ENCODE data around the gene RCE1. TPM values are rescaled to one million over a fixed set of nuclear protein-coding genes. Genes with fewer than 3 reads are reported as not detected.
"Not testable (repeated sequence)": the region's sequence is repeated elsewhere in the genome, so short reads cannot be mapped to it uniquely, and the experiment has no call there.

Gene RCE1
- polyA plus RNA-seq (2011; rRNA removed) = 12.0 and 20.1 TPM in 2 replicates
- polyA minus RNA-seq (2011; rRNA and poly(A)+ RNA removed) = 12.9 and 20.8 TPM in 2 replicates

GRCh38 chr11:66842896-66843775 is at the start of gene RCE1:
Gene RCE1, plus strand, starts transcription at chr11:66843441. Its CDS starts 15 bp downstream, at chr11:66843456.
- ChIA-PET POLR2A (interaction anchor here (0.7 to 1.6 kb wide), 2 partner anchors 13 to 128 kb away, joined by 7 read pairs; no protein-coding TSS in a partner anchor), CTCF (interaction anchor here (0.8 to 4.0 kb wide), 7 partner anchors 9 to 178 kb away, joined by 3 to 25 read pairs (median 4); partner anchors contain the start of gene C11orf86)
- H3K4me3 ChIP-seq (ENCODE audit: low read depth, low read length) = peak within 1 kb of the TSS; percentile 90
- DNase-seq (ENCODE audit: low read depth) = no peak
- H3K27me3 ChIP-seq (ENCODE audit: control insufficient read depth, insufficient read depth, low read length) = no peaks in the 10 kb centered on the region
- no peak for TF ChIP-seq CTCF (IDR thresholded peaks at IDR 0.05; ENCODE audit: insufficient read depth, low read depth, low read length)
- H3K36me3 ChIP-seq (ENCODE audit: control insufficient read depth, insufficient read depth, low read length) = peaks cover 19% of the 10 kb centered on the region

GRCh38 chr11:66799815-66800214 is 43.4 kb upstream of the RCE1 start:
- H3K27me3 ChIP-seq (ENCODE audit: control insufficient read depth, insufficient read depth, low read length); H3K36me3 ChIP-seq (ENCODE audit: control insufficient read depth, insufficient read depth, low read length); H3K4me3 ChIP-seq (ENCODE audit: low read depth, low read length); POLR2A ChIA-PET; DNase-seq (ENCODE audit: low read depth): not testable (repeated sequence)
- CTCF ChIA-PET = interaction anchor here (1.7 kb wide), 1 partner anchor 12 kb away, joined by 3 read pairs; no protein-coding TSS in a partner anchor

GRCh38 chr11:66800720-66801428 is 42.4 kb upstream of the RCE1 start:
- CTCF ChIA-PET = interaction anchor here (1.7 kb wide), 1 partner anchor 11 kb away, joined by 3 read pairs; no protein-coding TSS in a partner anchor

GRCh38 chr11:66809592-66809991 is 33.6 kb upstream of the RCE1 start:
- POLR2A ChIA-PET = no interaction called here
- TF ChIP-seq CTCF (IDR thresholded peaks at IDR 0.05; ENCODE audit: insufficient read depth, low read depth, low read length) = no peak
- Histone ChIP-seq H3K4me3 (ENCODE audit: low read depth, low read length) (no peak overlapping the region), H3K36me3 (ENCODE audit: control insufficient read depth, insufficient read depth, low read length) (no peaks in the 10 kb centered on the region; the same call in 1 of the 2 replicates), H3K27me3 (ENCODE audit: control insufficient read depth, insufficient read depth, low read length) (no peaks in the 10 kb centered on the region)
- DNase-seq (ENCODE audit: low read depth) = no peak
- CTCF ChIA-PET = no interaction called here

More at GRCh38 chr11:66800720-66801428, 42.4 kb upstream of the RCE1 start:
- POLR2A ChIA-PET = no interaction called here
- Histone ChIP-seq H3K36me3 (ENCODE audit: control insufficient read depth, insufficient read depth, low read length) (no peaks in the 10 kb centered on the region), H3K27me3 (ENCODE audit: control insufficient read depth, insufficient read depth, low read length) (no peaks in the 10 kb centered on the region), H3K4me3 (ENCODE audit: low read depth, low read length) (no peak overlapping the region)
- DNase-seq (ENCODE audit: low read depth) = no peak
- TF ChIP-seq CTCF (IDR thresholded peaks at IDR 0.05; ENCODE audit: insufficient read depth, low read depth, low read length) = no peak

- POLR2A ChIA-PET = no interaction called here
- Histone ChIP-seq H3K27me3 (ENCODE audit: control insufficient read depth, insufficient read depth, low read length) (no peaks in the 10 kb centered on the region), H3K4me3 (ENCODE audit: low read depth, low read length) (no peak overlapping the region), H3K36me3 (ENCODE audit: control insufficient read depth, insufficient read depth, low read length) (no peaks in the 10 kb centered on the region; the same call in 1 of the 2 replicates)
- no peak for TF ChIP-seq CTCF (IDR thresholded peaks at IDR 0.05; ENCODE audit: insufficient read depth, low read depth, low read length)
- DNase-seq (ENCODE audit: low read depth) = no peak
- CTCF ChIA-PET = no interaction called here
Measured at GRCh38 chr11:66810576-66811185, 32.6 kb upstream of the RCE1 start.

All from BJ (cell line).